Body of pancreas (tissue), 4 donors: ENCODE measurements around the gene CDH12.
"Not testable (repeated sequence)": the region's sequence is repeated elsewhere in the genome, so short reads cannot be mapped to it uniquely, and the experiment has no call there.

Source experiments
- CTCF ChIP-seq, 7 experiments: fragments of 450-650 bp in 4 of 7; fragments of 200-600 bp in 3 of 7; sonication (generic) in 3 of 7; IDR thresholded peaks; one replicate each; pipeline ENCODE4 v1.5.1; 2016 to 2019; ENCODE audit warnings: antibody characterized with exemption in 7 of 7
- POLR2A ChIP-seq, 3 donors: fragments of 450-650 bp; IDR thresholded peaks; one replicate each; pipeline ENCODE4 v1.6.1; 2016; ENCODE audit warnings: antibody characterized with exemption in 3 of 3, mild to moderate bottlenecking in 2 of 3

GRCh38 chr5:22151801-22152200 is 701.3 kb downstream of the CDH12 start:
- not testable (repeated sequence) for TF ChIP-seq CTCF, POLR2A (IDR thresholded peaks at IDR 0.05)
